Colonic mucosa (tissue), 4 donors: ENCODE data around the gene SLC41A3. TPM values are rescaled to one million over a fixed set of nuclear protein-coding genes. Genes with fewer than 3 reads are reported as not detected.

Experiments used
- DNase-seq: peaks from one replicate; pipeline ENCODE4 v3.0.0-alpha.2; 2020
- H3K27ac ChIP-seq: fragments of 200-600 bp; one replicate; pipeline ENCODE4 v1.8.0; 2021
- H3K27me3 ChIP-seq: fragments of 200-600 bp; one replicate; pipeline ENCODE4 v1.8.0; 2021
- H3K36me3 ChIP-seq: fragments of 200-600 bp; one replicate; pipeline ENCODE4 v1.8.0; 2021
- H3K4me1 ChIP-seq: fragments of 200-600 bp; one replicate; pipeline ENCODE4 v1.8.0; 2021; ENCODE audit warnings: mild to moderate bottlenecking
- H3K4me3 ChIP-seq: fragments of 200-600 bp; one replicate; pipeline ENCODE4 v1.8.0; 2021
- H3K9ac ChIP-seq, 2 donors: one replicate each; pipeline ENCODE4 v1.7.0; 2013; ENCODE audit warnings: control low read depth in 2 of 2, low read depth in 2 of 2, low read length in 2 of 2
- H3K9me3 ChIP-seq: fragments of 200-600 bp; one replicate; pipeline ENCODE4 v1.8.0; 2021
- intact Hi-C: fragments of 100-400 bp; cut with DNase I; formaldehyde crosslinking; loops from one replicate; pipeline ENCODE4 v1.14.1; 2022
- total RNA-seq, 2 donors: library from RNA; stranded (reverse); fragmentation: NEBNext Ultra II Directional in 1 of 2; extraction: Animal tissue kit (Norgen Biotek cat#: 25700) in 1 of 2; gene quantifications; one replicate each; pipeline ENCODE4 v1.2.1, GENCODE V29; 2021
- TF ChIP-seq, protein P1 (sequence below): fragments of 200-600 bp; IDR thresholded peaks from one replicate; pipeline ENCODE4 v1.8.0; 2022; ENCODE audit warnings: antibody characterized with exemption, mild to moderate bottlenecking
- donor health status: healthy.
- donor health status: DM: no; HTN: no; CAD: no.
- donor health status: DM: no; HTN: no; CAD: no.

Gene SLC41A3
- total RNA-seq, 2 donors from 2014 or later, result 27.6 to 33.1 TPM

DNA sequence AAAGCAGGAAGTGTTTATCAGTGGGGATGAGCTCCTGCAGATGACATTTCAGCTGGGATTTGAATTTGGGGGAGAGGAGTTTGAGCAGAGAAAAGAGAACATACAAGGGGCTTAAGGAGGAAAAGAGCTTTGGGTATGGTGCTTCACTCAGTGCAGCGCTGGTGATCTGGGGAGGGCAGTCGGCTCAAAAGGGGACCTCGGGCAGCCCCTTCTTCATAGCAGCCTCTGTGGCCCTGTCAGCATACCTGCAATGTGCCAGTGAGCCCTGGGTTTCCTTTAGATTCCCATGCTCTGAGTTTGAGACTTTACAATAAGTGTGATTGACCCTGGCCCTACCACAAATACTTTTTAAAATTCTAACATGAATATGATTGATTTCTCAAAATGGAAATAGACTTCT, 74.7 kb downstream of the SLC41A3 start:
- Histone ChIP-seq H3K27ac (no peak overlapping the region), H3K36me3 (no peaks in the 10 kb centered on the region), H3K9ac (no peak overlapping the region), H3K4me3 (no peak overlapping the region), H3K27me3 (no peaks in the 10 kb centered on the region), H3K4me1 (no peaks in the 10 kb centered on the region), H3K9me3 (no peaks in the 10 kb centered on the region)
- TF ChIP-seq, protein P1, sequence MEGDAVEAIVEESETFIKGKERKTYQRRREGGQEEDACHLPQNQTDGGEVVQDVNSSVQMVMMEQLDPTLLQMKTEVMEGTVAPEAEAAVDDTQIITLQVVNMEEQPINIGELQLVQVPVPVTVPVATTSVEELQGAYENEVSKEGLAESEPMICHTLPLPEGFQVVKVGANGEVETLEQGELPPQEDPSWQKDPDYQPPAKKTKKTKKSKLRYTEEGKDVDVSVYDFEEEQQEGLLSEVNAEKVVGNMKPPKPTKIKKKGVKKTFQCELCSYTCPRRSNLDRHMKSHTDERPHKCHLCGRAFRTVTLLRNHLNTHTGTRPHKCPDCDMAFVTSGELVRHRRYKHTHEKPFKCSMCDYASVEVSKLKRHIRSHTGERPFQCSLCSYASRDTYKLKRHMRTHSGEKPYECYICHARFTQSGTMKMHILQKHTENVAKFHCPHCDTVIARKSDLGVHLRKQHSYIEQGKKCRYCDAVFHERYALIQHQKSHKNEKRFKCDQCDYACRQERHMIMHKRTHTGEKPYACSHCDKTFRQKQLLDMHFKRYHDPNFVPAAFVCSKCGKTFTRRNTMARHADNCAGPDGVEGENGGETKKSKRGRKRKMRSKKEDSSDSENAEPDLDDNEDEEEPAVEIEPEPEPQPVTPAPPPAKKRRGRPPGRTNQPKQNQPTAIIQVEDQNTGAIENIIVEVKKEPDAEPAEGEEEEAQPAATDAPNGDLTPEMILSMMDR, result no peak
- DNase-seq, result no peak
- intact Hi-C loops, result no loop called here

DNA sequence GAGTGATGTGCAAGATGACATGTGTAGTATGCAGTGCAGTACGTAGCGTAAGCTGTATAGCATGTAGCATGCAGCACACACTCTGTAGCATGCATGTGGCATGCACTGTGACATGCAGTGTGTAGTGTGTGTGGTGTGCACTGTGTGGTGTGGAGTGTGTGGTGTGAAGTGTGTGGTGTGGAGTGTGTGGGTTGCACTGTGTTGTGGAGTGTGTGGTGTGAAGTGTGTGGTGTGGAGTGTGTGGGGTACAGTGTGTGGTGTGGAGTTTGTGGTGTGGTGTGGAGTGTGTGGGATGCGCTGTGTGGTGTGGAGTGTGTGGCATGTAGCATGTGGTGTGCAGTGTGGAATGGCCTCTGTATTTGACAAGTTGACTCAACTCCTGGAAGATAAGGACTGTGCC, 75.7 kb downstream of the SLC41A3 start:
- intact Hi-C loops, result no loop called here
- TF ChIP-seq, protein P1, result no peak
- Histone ChIP-seq H3K9ac (no peak overlapping the region), H3K9me3 (no peaks in the 10 kb centered on the region), H3K27ac (no peak overlapping the region), H3K4me3 (no peak overlapping the region), H3K4me1 (no peaks in the 10 kb centered on the region), H3K36me3 (no peaks in the 10 kb centered on the region), H3K27me3 (no peaks in the 10 kb centered on the region)
- DNase-seq, result no peak

DNA sequence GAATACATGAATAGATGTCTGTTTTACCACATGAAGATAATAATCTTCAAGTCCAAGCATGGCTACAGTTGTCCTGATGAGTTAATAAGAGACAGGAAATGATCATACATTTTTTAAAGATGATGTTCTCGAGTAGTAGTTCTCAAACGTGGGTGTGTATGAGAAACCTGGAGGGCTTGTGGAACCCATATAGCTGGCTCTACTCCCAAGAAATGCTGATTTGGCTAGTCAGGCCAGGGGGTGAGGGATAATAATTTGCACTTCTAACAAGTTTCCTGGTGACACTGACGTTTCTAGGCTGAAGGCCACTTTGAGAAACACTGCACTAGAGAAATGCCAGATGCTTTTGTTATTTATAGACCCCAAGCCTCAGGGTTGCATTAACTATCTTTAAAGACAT, 78.0 kb downstream of the SLC41A3 start:
- no peak for DNase-seq
- H3K4me3 ChIP-seq, result no peak overlapping the region
- H3K9ac ChIP-seq, result no peak overlapping the region
- H3K36me3 ChIP-seq, result no peaks in the 10 kb centered on the region
- TF ChIP-seq, protein P1, result no peak
- H3K27ac ChIP-seq, result no peak overlapping the region
- no peaks in the 10 kb centered on the region for H3K9me3 ChIP-seq
- H3K4me1 ChIP-seq, result no peaks in the 10 kb centered on the region
- H3K27me3 ChIP-seq, result no peaks in the 10 kb centered on the region
- intact Hi-C loops, result no loop called here

DNA sequence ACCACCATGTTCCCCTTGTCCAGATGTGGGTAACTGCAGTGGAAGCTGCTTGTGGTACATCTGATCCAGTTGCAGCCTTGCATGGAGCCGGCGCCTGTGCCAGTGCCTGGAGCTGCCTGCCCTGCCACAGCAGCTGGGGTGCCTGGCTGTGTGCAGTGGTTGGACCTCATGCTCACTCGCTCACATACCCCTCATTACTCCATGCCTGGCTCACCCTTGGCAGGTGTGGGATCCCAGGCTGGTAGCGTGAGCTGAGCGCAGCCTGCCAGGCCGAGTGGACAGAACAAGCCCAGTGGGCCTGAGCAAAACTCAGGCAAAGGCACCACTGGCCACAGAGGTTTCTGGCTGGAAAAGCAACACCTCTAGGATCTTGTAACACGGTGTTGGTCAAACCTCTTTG, 79.2 kb downstream of the SLC41A3 start:
- TF ChIP-seq, protein P1, result no peak
- no peak for DNase-seq
- H3K4me1 ChIP-seq, result no peaks in the 10 kb centered on the region
- H3K27me3 ChIP-seq, result no peaks in the 10 kb centered on the region
- no peak overlapping the region for H3K27ac ChIP-seq
- no peak overlapping the region for H3K9ac ChIP-seq
- no peaks in the 10 kb centered on the region for H3K9me3 ChIP-seq
- intact Hi-C loops, result no loop called here
- no peak overlapping the region for H3K4me3 ChIP-seq
- no peaks in the 10 kb centered on the region for H3K36me3 ChIP-seq

DNA sequence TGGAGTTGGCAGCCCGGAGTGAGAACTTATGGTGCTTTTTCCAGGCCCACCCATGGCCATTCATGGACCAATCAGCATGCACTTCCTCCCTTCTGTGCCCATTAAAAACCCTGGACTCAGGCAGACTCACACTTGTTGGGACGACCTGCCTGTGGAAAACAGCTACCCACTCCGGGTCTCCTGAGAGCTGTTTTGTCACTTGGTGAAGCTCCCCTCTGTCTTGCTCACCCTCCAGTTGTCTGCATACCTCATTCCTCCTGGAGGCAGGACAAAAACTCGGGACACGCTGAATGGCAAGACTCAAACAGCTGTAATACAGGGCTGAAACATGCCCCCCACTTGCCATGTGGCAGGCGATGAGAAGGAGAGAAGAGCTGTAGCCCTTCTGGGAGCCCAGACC, 79.7 kb downstream of the SLC41A3 start:
- Histone ChIP-seq H3K4me1 (no peaks in the 10 kb centered on the region), H3K4me3 (no peak overlapping the region), H3K27me3 (no peaks in the 10 kb centered on the region), H3K36me3 (no peaks in the 10 kb centered on the region), H3K9ac (no peak overlapping the region), H3K27ac (no peak overlapping the region), H3K9me3 (no peaks in the 10 kb centered on the region)
- TF ChIP-seq, protein P1, result no peak
- intact Hi-C loops, result no loop called here
- DNase-seq, result no peak
